CD4-positive, alpha-beta T cell (primary cell): ENCODE data around the gene ALDH3B1. TPM values are rescaled to one million over a fixed set of nuclear protein-coding genes. Genes with fewer than 3 reads are reported as not detected.

Experiments
- ATAC-seq: fragments of 200-7000 bp; cut with Tn5 transposase; one replicate; pipeline ENCODE4 v1.10.0; 2022; ENCODE audit warnings: mild to moderate bottlenecking; ENCODE audit not compliant: poor library complexity
- CTCF ChIA-PET: fragments of 350-600 bp; sonication (Branson Sonifier 250); formaldehyde crosslinking; loops from one replicate; lab custom pipeline; 2021; ENCODE audit warnings: antibody characterized with exemption, inconsistent platforms; lab: Charles Lee
- POLR2A ChIA-PET: fragments of 350-600 bp; sonication (Branson Sonifier 250); formaldehyde crosslinking; loops from one replicate; lab custom pipeline; 2021; ENCODE audit warnings: antibody characterized with exemption, inconsistent platforms; lab: Charles Lee
- DNase-seq, 14 experiments: peaks; one replicate each; pipeline ENCODE4 v3.0.0-alpha.2; 2013 to 2020; ENCODE audit warnings: mixed read lengths in 2 of 14
- H3K27ac ChIP-seq, 2 donors: one replicate each; pipeline versions ENCODE4 v1.5.1 to v1.7.0; 2013; ENCODE audit warnings: low read length in 2 of 2, low read depth in 1 of 2, mild to moderate bottlenecking in 1 of 2
- H3K27me3 ChIP-seq, 2 experiments: 1 replicate in 1 of 2; 2 replicates in 1 of 2; pipeline versions ENCODE4 v1.6.1 to v1.7.0; 2013; ENCODE audit warnings: low read length in 2 of 2, control low read depth in 1 of 2, mild to moderate bottlenecking in 1 of 2, moderate library complexity in 1 of 2; ENCODE audit not compliant: insufficient read depth in 2 of 2, control insufficient read depth in 1 of 2
- H3K36me3 ChIP-seq: one replicate; pipeline ENCODE4 v1.6.1; 2013; ENCODE audit warnings: low read length, control low read depth; ENCODE audit not compliant: insufficient read depth
- H3K4me1 ChIP-seq: one replicate; pipeline ENCODE4 v1.6.1; 2013; ENCODE audit warnings: low read length, control low read depth; ENCODE audit not compliant: insufficient read depth
- H3K4me3 ChIP-seq: one replicate; pipeline ENCODE4 v1.5.1; 2013; ENCODE audit warnings: mild to moderate bottlenecking, low read length, moderate library complexity
- H3K9me3 ChIP-seq, 2 experiments: 1 replicate in 1 of 2; 2 replicates in 1 of 2; pipeline versions ENCODE4 v1.6.1 to v1.7.0; 2013; ENCODE audit warnings: low read length in 2 of 2, mild to moderate bottlenecking in 2 of 2, control low read depth in 1 of 2, moderate library complexity in 1 of 2; ENCODE audit not compliant: control insufficient read depth in 1 of 2, insufficient read depth in 1 of 2
- H3K27ac Mint-ChIP-seq: one replicate; pipeline ENCODE4 v1.8.0; 2020; ENCODE audit warnings: mixed read lengths
- H3K27me3 Mint-ChIP-seq: one replicate; pipeline ENCODE4 v1.8.0; 2021; ENCODE audit warnings: mixed read lengths
- H3K36me3 Mint-ChIP-seq: one replicate; pipeline ENCODE4 v1.8.0; 2021; ENCODE audit warnings: low read depth, mixed read lengths
- H3K4me1 Mint-ChIP-seq: one replicate; pipeline ENCODE4 v1.8.0; 2021; ENCODE audit warnings: low read depth, mixed read lengths
- H3K4me3 Mint-ChIP-seq: one replicate; pipeline ENCODE4 v1.8.0; 2020; ENCODE audit warnings: mild to moderate bottlenecking, mixed read lengths
- H3K9me3 Mint-ChIP-seq: one replicate; pipeline ENCODE4 v1.8.0; 2020; ENCODE audit warnings: mixed read lengths
- intact Hi-C, 2 experiments: fragments of 100-400 bp; cut with DNase I in 1 of 2; cut with micrococcal nuclease in 1 of 2; formaldehyde crosslinking; loops; one replicate each; pipeline versions ENCODE4 v1.15.1 to v1.9.0; 2023 to 2025; cut with DNase I, micrococcal nuclease
- total RNA-seq, 174 experiments: library from RNA in 2 of 174; stranded (reverse) in 2 of 174; gene quantifications; one replicate each; pipeline ENCODE4 v1.2.3 and lab custom pipeline; 2021 to 2026
- TF ChIP-seq, protein P1 (sequence below): fragments of 200-600 bp; IDR thresholded peaks from one replicate; pipeline ENCODE4 v1.8.0; 2022; ENCODE audit warnings: antibody characterized with exemption, mild to moderate bottlenecking

Gene ALDH3B1
- total RNA-seq, 2 experiments from 2014 or later, result 0.34 to 0.44 TPM

DNA sequence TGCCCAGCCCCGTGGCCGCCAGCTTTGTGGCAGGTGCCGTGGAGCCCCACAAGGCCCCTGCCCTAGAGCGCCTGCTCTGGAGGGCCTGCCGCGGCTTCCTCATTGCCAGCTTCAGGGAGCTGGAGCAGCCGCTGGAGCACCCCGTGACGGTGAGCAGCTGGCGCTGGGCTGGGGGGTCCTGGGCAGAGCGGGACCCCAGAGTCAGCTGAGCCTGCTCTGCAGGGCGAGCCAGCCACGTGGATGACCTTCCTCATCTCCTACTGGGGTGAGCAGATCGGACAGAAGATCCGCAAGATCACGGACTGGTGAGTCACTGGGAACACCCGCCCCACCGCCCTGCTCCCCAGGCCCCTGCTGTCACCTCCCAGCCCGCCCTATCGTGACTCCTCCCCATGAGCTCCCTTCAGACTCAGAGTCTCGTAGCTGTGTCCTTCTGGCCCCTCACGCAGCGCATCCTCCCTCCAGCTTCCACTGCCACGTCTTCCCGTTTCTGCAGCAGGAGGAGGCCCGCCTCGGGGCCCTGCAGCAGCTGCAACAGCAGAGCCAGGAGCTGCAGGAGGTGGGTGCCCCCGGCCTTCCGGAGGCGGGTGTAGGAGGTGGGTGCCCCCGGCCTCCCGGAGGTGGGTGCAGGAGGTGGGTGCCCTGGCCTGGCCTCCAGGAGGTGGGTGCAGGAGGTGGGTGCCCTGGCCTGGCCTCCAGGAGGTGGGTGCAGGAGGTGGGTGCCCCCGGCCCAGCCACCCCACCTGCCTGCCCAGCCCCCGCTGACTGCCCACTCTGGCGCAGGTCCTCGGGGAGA is 33.4 kb downstream of the ALDH3B1 start:
- Histone ChIP-seq H3K27ac (no peak overlapping the region), H3K36me3 (peaks cover 62% of the 10 kb centered on the region), H3K27me3 (no peaks in the 10 kb centered on the region), H3K4me3 (no peak overlapping the region), H3K4me1 (peaks cover 35% of the 10 kb centered on the region), H3K9me3 (no peaks in the 10 kb centered on the region)
- ChIA-PET POLR2A (interaction anchor here (1.9 kb wide), 1 partner anchor 10 kb away, joined by 5 read pairs; no protein-coding TSS in a partner anchor), CTCF (no interaction called here)
- ATAC-seq, result no peak
- Mint-ChIP-seq H3K27me3 (no peaks in the 10 kb centered on the region), H3K27ac (no peak overlapping the region), H3K9me3 (no peaks in the 10 kb centered on the region), H3K4me3 (no peak overlapping the region), H3K36me3 (peaks cover 18% of the 10 kb centered on the region), H3K4me1 (peaks cover 12% of the 10 kb centered on the region)
- TF ChIP-seq, protein P1, sequence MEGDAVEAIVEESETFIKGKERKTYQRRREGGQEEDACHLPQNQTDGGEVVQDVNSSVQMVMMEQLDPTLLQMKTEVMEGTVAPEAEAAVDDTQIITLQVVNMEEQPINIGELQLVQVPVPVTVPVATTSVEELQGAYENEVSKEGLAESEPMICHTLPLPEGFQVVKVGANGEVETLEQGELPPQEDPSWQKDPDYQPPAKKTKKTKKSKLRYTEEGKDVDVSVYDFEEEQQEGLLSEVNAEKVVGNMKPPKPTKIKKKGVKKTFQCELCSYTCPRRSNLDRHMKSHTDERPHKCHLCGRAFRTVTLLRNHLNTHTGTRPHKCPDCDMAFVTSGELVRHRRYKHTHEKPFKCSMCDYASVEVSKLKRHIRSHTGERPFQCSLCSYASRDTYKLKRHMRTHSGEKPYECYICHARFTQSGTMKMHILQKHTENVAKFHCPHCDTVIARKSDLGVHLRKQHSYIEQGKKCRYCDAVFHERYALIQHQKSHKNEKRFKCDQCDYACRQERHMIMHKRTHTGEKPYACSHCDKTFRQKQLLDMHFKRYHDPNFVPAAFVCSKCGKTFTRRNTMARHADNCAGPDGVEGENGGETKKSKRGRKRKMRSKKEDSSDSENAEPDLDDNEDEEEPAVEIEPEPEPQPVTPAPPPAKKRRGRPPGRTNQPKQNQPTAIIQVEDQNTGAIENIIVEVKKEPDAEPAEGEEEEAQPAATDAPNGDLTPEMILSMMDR, result no peak
- intact Hi-C loops, result no loop called here
- peak in 1 of 14 experiments; percentile 33 for DNase-seq

DNA sequence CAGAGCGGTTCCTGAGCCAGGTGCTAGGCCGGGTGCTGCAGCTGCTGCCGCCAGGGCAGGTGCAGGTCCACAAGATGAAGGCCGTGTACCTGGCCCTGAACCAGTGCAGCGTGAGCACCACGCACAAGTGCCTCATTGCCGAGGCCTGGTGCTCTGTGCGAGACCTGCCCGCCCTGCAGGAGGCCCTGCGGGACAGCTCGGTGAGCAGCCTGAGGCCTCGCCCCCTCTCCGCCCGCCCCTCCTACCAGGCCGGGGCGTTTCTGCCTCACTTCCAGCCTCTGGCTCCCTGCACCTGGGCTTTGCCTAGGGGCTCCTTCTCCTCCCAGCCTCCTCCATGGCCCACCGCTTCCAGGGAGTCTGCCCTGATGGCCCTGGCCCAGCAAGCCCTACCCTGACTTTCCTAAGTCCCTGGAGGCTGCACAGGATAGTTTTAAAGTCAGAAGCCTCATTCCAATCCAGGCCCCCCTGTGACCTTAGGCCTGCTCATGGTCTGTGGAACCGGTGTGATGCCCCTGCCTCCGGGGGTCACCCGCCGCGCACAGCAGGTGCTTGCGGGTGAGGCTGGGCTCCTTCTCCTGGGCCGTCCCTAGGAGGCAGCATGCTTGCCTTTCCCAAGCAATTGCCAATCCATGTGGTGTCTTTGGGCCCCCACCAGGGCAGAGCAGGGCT is 34.2 kb downstream of the ALDH3B1 start:
- H3K27ac ChIP-seq, result no peak overlapping the region
- Mint-ChIP-seq H3K4me3 (no peak overlapping the region), H3K4me1 (peaks cover 12% of the 10 kb centered on the region), H3K27me3 (no peaks in the 10 kb centered on the region), H3K36me3 (peaks cover 18% of the 10 kb centered on the region), H3K27ac (no peak overlapping the region), H3K9me3 (no peaks in the 10 kb centered on the region)
- intact Hi-C loops, result no loop called here
- H3K4me3 ChIP-seq, result no peak overlapping the region
- no peaks in the 10 kb centered on the region for H3K9me3 ChIP-seq
- ChIA-PET CTCF (no interaction called here), POLR2A (no interaction called here)
- H3K36me3 ChIP-seq, result peaks cover 69% of the 10 kb centered on the region
- TF ChIP-seq, protein P1, result no peak
- H3K4me1 ChIP-seq, result peaks cover 29% of the 10 kb centered on the region
- H3K27me3 ChIP-seq, result no peaks in the 10 kb centered on the region
- ATAC-seq (no peak), DNase-seq (peak in 1 of 14 experiments; percentile 24)

DNA sequence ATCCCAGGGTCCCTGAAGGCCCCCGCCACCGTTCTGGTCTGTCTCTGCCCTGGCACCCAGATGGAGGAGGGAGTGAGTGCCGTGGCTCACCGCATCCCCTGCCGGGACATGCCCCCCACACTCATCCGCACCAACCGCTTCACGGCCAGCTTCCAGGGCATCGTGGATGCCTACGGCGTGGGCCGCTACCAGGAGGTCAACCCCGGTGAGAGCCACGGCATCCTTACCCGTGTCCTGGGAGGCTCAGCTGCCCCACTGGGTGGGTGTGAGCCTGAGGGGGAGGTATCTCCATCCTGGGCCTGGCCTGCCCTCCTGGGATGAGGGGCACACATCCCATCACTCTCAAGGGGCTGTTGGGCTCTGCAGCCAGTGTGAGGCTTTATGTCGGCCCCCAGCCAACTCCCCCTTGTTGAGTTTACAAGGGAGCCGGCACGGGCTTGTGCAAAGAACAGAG is 34.8 kb downstream of the ALDH3B1 start:
- Mint-ChIP-seq H3K9me3 (no peaks in the 10 kb centered on the region), H3K4me1 (peaks cover 9% of the 10 kb centered on the region), H3K36me3 (peaks cover 18% of the 10 kb centered on the region), H3K27me3 (no peaks in the 10 kb centered on the region), H3K27ac (no peak overlapping the region), H3K4me3 (no peak overlapping the region)
- ChIA-PET CTCF (no interaction called here), POLR2A (no interaction called here)
- Histone ChIP-seq H3K9me3 (no peaks in the 10 kb centered on the region), H3K4me1 (peaks cover 23% of the 10 kb centered on the region), H3K36me3 (peaks cover 76% of the 10 kb centered on the region), H3K27ac (no peak overlapping the region), H3K27me3 (no peaks in the 10 kb centered on the region), H3K4me3 (no peak overlapping the region)
- intact Hi-C loops, result no loop called here
- TF ChIP-seq, protein P1, result no peak
- ATAC-seq, result no peak
- DNase-seq, result peak in 1 of 14 experiments; percentile 19
